G401.6 (cell line): ENCODE measurements around the gene FN3K.

Source experiments
- FAIRE-seq: peaks from 2 replicates; lab custom pipeline; 2012; peaks lifted over from hg19 to GRCh38; lab: Jason Lieb, UNC

FN3K gene

GRCh38 chr17:82703935-82704865 lies 31.2 kb upstream of the FN3K start:
- no peak for FAIRE-seq

- no peak for FAIRE-seq
Measured at GRCh38 chr17:82704886-82705285, 30.5 kb upstream of the FN3K start.

- no peak for FAIRE-seq
Measured at GRCh38 chr17:82705756-82706155, 29.7 kb upstream of the FN3K start.

- no peak for FAIRE-seq
Measured at GRCh38 chr17:82709024-82709675, 26.3 kb upstream of the FN3K start.

DNA sequence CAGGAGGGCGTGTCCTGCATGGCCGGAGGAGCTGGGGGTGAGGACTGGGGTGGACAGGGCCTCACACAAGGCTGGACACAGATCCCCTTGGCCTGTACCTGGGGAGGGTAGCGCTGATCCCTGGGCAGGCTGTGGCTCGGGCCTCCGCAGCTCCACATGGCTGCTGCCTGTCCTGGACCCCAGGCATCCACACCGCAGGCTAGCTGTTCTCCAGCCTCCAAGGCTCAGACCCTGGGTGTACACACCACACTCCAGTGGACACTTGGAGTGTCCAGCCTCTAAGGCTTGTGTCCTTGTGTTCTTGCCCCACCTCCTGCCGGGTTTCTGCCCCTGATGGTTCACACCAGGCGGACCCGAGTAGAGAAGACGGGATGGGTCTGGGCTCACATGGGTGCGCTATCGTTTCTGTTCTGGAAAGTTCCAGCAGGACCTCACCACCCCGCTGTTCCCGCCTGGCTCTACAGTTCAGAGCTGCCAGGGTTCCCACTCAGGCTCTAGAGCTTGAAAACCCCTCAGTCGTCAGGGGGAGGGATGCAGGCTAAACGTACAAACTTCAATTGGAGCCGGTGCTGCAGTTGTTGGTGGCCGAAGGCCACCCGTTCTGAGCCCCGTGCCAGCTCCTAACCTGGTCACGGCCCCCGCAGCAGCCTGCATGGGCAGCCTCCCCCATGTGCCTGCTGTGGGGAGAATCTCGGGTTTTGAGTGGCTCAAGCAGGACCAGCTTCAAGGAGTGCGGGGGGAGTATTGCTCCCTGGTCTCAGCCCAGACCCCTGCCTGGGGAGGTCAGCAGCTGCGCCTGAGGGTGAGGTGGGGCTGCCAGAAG lies 25.5 kb upstream of the FN3K start:
- no peak for FAIRE-seq

DNA sequence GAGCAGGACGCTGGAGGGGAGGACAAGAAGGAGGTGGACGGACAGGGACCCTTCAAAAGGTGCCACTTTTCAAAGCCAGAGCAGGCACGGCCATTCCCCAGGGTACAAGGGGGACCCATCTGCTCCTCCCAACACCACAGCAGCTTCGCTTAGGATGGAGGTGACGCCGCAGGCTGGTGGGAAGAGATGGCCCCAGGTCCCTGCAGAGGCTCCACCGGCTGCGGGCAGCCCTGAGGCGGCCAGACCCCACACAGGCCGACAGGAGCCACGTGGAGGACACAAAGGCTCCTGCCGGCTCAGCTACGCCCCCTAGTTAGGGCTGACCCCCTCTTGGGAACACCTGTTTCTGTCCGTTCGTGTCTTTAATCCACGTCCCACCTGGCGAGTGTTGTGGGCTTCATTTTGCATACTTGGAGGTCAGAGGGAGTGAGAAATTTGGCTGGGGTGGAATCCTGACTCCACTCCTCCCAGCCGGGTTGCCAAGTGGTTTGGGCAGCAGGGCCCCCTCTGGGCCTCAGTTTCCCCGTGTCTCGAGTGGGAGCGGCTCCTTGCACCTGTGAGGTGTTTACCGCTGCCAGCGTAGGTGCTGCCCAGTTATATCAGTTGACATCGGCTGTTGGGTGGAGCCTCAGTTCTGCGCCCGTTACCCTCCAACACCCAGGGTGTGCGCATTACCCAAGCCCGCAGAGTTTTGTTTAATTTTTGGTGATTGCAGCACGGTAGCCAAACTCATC lies 24.7 kb upstream of the FN3K start:
- FAIRE-seq, result no peak

- no peak for FAIRE-seq
Measured at GRCh38 chr17:82713071-82713723, 22.2 kb upstream of the FN3K start.

GRCh38 chr17:82716203-82717010 lies 19.0 kb upstream of the FN3K start, which contains the start of gene FN3KRP:
Gene FN3KRP (plus strand): TSS chr17:82716706. CDS start chr17:82716756, 50 bp downstream.
- FAIRE-seq, result no peak

DNA sequence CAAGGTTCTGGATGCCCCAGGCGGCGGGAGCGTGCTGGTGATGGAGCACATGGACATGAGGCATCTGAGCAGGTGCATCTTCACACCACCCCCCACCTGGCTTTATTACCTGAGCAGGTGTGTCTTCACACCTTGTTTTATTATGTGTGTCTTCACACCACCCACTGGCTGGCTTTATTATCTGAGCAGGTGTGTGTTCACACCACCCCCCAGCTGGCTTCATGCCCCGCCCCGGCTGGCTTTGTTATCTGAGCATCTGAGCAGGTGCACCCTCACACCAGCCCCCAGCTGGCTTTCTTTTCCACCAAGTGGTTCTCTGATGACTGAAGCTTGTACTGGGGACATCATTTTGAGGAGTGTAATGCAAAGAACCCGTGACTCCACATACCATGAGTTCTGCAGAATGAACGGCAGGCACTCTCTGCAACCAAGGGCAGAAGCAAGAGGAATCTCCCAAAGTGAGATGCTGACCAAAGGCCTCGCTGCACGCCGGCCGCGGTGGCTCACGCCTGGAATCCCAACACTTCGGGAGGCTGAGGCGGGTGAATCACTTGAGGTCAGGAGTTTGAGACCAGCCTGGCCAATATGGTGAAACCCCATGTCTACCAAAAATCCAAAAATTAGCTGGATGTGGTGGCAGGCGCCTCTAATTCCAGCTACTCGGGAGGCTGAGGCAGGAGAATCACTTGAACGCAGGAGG lies 16.3 kb upstream of the FN3K start:
- FAIRE-seq, result no peak

GRCh38 chr17:82720204-82720603 lies 15.2 kb upstream of the FN3K start:
- FAIRE-seq, result no peak

DNA sequence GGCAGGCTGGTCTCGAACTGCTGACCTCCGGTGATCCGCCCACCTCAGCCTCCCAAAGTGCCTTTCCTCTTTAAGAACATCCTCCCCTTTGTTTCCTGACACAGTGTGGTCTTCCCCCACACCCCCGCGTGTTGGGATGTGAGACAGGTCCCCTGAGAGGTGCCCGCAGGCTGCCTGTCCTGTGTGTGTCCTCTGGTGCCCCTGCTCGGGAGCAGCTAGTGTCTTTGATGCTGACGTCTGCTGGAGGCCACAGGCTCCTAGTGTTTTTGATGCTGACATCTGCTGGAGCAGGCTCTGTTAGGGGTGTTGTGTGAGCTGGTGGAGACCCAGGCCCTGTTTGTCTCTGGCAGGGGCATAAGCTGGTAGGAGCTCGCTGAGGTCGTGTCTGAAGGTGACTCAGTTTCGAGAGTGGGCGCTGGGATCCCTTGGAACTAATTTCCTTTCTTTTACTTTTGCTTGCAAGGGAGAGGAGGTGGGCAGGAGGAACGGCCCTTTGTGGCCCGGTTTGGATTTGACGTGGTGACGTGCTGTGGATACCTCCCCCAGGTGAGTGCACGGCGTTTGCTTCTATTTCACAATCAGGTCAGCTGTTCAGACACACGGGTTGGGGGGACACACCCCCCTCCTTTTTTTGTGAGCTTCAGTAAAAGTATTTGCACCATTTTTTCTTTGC lies 12.9 kb upstream of the FN3K start:
- no peak for FAIRE-seq

DNA sequence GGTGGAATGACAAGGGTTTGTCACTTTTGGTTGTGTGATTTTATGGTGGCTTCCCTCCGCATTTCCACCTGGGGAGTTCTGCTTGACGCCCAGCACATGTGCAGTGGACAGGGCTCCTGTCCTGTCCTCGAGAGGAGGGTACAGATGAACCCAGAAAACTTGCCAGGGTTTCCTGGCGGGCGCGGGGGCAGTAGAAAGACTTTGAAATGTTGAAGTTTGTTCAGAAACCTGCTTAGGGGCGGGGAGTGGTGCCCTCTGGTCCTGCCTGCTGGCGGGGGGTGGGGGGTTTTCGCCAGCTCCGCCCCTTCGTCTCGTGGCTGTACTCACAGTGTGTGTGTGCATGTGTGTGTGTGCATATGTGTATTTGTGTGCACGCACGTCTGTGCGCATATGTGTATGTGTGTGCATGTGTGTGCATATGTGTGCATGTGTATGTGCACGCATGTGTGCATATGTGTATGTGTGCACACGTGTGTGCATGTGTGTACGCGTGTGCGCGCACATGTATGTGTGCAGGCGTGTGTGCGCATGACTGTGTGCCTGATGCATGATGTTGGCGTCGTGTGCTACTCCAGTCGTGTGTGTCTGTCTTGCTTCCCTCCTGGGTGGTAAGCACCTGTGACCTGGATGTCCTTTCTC lies 12.1 kb upstream of the FN3K start:
- no peak for FAIRE-seq

DNA sequence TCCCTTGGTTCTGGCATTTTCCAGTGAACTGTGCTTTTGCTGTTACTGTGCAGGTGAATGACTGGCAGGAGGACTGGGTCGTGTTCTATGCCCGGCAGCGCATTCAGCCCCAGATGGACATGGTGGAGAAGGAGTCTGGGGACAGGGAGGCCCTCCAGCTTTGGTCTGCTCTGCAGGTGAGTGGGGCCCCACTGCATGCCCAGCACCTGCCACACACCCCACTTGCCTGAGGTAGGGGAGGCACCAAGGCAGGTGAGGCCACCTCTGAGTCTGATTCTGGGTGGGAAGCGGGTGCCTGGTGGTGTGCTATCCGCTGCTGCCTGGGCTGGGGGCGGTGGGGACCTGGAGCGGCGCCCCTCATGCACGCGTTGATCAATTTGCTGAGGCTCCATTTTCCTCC lies 9.0 kb upstream of the FN3K start:
- FAIRE-seq, result no peak

DNA sequence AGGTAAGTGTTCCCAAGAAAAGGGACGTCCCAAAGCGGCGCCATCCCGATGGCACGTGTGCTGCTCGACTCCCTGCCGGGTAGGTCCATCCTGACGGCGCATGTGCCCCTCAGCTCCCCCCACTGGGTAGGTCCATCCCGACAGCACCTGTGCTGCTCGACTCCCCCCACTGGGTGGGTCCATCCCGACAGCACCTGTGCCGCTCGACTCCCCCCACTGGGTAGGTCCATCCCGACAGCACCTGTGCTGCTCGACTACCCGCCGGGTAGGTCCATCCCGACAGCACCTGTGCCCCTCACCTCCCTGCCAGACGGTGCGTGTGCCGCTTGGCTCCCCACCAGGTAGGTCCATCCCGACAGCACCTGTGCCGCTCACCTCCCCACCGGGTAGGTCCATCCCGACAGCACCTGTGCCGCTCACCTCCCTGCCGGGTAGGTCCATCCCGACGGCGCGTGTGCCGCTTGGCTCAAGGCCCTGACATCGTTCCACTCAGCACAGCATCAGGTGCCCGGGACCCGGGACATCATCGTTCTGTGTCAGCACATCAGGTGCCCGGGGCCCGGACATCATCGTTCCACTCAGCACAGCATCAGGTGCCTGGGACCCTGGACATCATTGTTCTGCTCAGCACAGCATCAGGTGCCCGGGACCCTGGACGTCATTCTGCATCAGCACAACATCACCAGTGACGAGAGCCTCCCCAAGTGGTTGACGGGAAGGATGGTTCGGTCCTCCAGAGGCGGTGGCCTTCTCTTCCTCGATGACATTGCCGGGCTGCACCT lies 5.7 kb upstream of the FN3K start:
- no peak for FAIRE-seq

DNA sequence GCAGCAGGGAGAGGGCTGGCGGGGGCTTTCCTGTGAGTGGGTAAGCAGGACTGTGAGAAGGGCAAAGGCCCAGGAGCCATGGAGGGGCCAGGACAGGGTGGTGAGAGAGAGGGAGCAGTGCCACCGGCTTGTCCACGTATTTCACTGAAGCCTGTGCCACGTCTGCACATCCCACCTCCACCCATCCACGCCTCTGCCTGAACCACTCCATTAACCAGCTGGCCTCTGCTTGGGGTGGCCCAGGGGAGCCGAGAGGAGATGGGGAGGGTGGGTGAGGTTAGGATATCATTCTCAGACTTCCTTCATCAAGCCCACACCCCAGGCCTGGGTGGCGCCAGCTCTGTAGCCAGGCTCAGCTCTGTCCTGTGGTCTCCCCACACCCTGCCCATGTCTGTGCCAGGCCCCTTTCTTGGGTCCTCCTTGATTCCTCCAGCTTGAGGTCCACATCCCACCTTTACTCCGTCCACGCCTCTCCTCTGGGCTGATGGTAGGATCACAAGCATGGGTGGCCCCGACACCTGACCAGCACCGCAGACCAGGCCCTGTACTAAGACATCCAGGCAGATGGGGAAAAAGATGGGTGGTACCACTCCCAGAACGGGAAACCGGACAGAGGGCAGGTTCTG lies 3.2 kb upstream of the FN3K start:
- no peak for FAIRE-seq

DNA sequence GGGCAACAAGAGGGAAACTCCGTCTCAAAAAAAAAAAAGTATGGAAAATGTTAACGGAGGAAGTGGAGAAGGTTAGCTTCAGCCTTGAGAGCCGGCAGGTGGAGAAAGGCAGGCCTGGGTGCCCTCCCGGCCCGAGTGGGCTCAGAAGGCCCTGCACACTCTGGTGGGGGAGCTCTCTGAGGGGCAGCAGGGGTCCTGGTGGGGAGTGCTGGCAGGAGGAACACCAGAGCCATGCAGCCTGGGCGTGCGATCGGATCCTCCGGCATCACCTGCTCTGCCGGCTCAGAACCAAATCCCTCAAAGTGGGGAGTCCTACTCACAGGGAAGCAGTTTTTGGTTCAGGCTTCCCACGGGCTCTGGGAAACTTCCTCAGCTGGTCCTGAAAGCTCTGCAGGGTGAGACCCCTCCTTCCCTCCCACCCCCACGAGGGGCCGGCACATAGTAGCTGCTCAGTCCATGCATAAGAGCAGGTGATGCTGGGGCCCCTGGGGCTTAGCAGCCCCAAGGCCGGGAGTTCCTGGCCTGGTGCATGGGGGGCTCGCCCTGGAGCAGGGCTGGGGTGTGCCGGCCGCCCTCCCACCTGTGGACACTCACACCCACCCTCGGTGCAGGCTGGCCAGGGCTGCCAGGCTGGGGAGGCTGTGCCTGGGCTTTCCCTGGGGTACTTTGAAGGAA lies 1.2 kb downstream of the FN3K start:
- no peak for FAIRE-seq
